Heart right ventricle (tissue), 16 donors: ENCODE data around the gene OGFR. TPM values are rescaled to one million over a fixed set of nuclear protein-coding genes. Genes with fewer than 3 reads are reported as not detected.

ENCODE experiments used
- ATAC-seq, 8 donors: fragments of 200-7000 bp; cut with Tn5 transposase; one replicate each; pipeline ENCODE4 v1.9.1; 2020; ENCODE audit warnings: mild to moderate bottlenecking in 8 of 8, moderate library complexity in 8 of 8, moderate number of reproducible peaks in 1 of 8
- DNase-seq, 2 donors: peaks; one replicate each; pipeline ENCODE4 v3.0.0-alpha.2; 2020
- H3K27ac ChIP-seq, 10 donors: fragments of 200-600 bp; sonication (generic) in 2 of 10; one replicate each; pipeline versions ENCODE4 v1.5.0 to v1.8.0; 2020 to 2022; ENCODE audit warnings: mild to moderate bottlenecking in 3 of 10
- H3K27me3 ChIP-seq, 7 donors: fragments of 200-600 bp; one replicate each; pipeline ENCODE4 v1.8.0; 2021 to 2022; ENCODE audit warnings: mild to moderate bottlenecking in 2 of 7
- H3K36me3 ChIP-seq, 9 donors: fragments of 200-600 bp; sonication (generic) in 1 of 9; one replicate each; pipeline versions ENCODE4 v1.5.0 to v1.8.0; 2020 to 2022; ENCODE audit warnings: mild to moderate bottlenecking in 2 of 9
- H3K4me1 ChIP-seq, 9 donors: fragments of 200-600 bp; sonication (generic) in 1 of 9; one replicate each; pipeline versions ENCODE4 v1.5.0 to v1.8.0; 2020 to 2022; ENCODE audit warnings: mild to moderate bottlenecking in 4 of 9
- H3K4me3 ChIP-seq, 10 donors: fragments of 200-600 bp; sonication (generic) in 2 of 10; one replicate each; pipeline versions ENCODE4 v1.5.0 to v1.8.0; 2020 to 2022; ENCODE audit warnings: mild to moderate bottlenecking in 7 of 10, moderate library complexity in 2 of 10
- H3K9me3 ChIP-seq, 11 donors: fragments of 200-600 bp in 10 of 11; sonication (generic) in 2 of 11; one replicate each; pipeline versions ENCODE4 v1.5.0 to v1.8.0; 2013 to 2022; ENCODE audit warnings: mild to moderate bottlenecking in 2 of 11, control low read depth in 1 of 11, moderate library complexity in 1 of 11
- WGBS, 2 donors: extraction: QIAGEN DNeasy Blood & Tissue Kit; methylation state at CpG; one replicate each; pipeline ENCODE4 v1.1.7; 2013; ENCODE audit warnings: inconsistent platforms in 1 of 2; 5-methylcytosine and 5-hydroxymethylcytosine counted together
- intact Hi-C, 10 donors: fragments of 100-400 bp; cut with DNase I; formaldehyde crosslinking; loops; one replicate each; pipeline versions ENCODE4 v1.11.1 to v1.14.2; 2022
- polyA plus RNA-seq, 2 donors: library from polyadenylated mRNA; stranded (reverse); fragments of 200-250 nt; gene quantifications; one replicate each; pipeline ENCODE4 v1.2.3, GENCODE V29; 2013
- total RNA-seq, 10 donors: library from RNA; stranded (reverse); fragmentation: NEBNext Ultra II Directional in 3 of 10; extraction: Animal tissue kit (Norgen Biotek cat#: 25700) in 3 of 10; gene quantifications; one replicate each; pipeline versions ENCODE4 v1.2.1 to v1.2.4, GENCODE V29; 2021 to 2023
- TF ChIP-seq, protein P1 (sequence below), 9 donors: fragments of 200-600 bp; sonication (generic) in 2 of 9; IDR thresholded peaks; one replicate each; pipeline versions ENCODE4 v1.5.0 to v1.8.0; 2021 to 2022; ENCODE audit warnings: antibody characterized with exemption in 9 of 9, mild to moderate bottlenecking in 5 of 9, moderate library complexity in 1 of 9
- donor health status: Arrhythmogenic right ventricular cardiomyopathy.
- donor health status: ischemic (EF 13 %, LVEDD 7.1; RV severe dilation, severe dysfunction).
- donor health status: healthy with polysubstance abuse.
- donor health status: DM: no; HTN: yes; CAD: no.
- donor health status: DM: no; HTN: no; CAD: no.
- donor health status: ischemic (EF 25% LVEDD 6.9; RV normal size, moderate dysfunction).
- donor health status: ischemic (EF 25% LVEDD 5.7; RV mildly dilated, moderate dysfunction).
- donor health status: healthy.
- donor health status: DM: yes; HTN: yes; CAD: no.
- donor health status: Ischemic cardiomyopathy.
- donor health status: ischemic (EF 35%, LVEDD 5.7; RV mildly dilated, moderate dysfunction).
- donor health status: nonischemic (EF 11% LVEDD 7.7; RV severe dilation, severe dysfunction).
- donor health status: DM: yes; HTN: yes; CAD: no.
- donor health status: PGD.
- donor health status: ischemic (EF 29% LVEDD 5.4; RV normal size, mild dysfunction).
- donor health status: nonischemic (EF 23%, LVEDD 6.1; RV moderate dilation, normal function).

The OGFR gene
- total and polyA plus RNA-seq, 12 donors, result 13.0 to 37.5 (median 17.5) TPM

DNA sequence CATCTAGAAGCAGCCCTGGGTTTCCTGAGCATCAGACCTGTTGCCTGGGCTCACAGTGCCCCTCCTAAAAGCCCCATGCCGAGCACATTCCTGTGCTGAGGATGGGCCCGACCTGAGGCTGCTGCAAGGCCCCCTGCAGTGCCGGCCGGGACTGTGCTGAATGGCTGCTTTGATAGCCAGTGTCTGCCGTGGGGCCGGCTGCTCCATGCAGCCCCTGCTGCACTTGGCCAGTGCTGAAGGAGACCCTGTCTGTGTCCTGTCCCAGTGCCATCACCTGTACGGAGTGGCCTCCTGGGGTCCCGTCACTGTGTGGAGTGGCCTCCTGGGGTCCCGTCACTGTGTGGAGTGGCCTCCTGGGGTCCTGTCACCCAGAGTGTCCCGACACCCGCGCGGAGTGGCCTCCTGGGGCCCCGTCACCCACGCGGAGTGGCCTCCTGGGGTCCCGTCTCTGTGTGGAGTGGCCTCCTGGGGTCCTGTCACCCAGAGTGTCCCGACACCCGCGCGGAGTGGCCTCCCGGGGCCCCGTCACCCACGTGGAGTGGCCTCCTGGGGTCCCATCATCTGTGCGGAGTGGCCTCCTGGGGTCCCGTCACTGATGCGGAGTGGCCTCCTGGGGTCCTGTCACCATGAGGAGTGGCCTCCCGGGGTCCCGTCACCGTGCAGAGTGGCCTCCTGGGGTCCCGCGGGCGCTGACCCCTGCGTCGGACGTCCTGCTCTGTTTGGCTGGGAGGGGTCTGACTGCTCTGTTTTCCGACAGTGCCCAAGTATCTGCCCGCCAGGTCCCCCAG lies 19.2 kb downstream of the OGFR start:
- H3K27me3 ChIP-seq, result peaks cover 0 to 6% (median 0%) of the 10 kb centered on the region in 7 donors
- TF ChIP-seq, protein P1, sequence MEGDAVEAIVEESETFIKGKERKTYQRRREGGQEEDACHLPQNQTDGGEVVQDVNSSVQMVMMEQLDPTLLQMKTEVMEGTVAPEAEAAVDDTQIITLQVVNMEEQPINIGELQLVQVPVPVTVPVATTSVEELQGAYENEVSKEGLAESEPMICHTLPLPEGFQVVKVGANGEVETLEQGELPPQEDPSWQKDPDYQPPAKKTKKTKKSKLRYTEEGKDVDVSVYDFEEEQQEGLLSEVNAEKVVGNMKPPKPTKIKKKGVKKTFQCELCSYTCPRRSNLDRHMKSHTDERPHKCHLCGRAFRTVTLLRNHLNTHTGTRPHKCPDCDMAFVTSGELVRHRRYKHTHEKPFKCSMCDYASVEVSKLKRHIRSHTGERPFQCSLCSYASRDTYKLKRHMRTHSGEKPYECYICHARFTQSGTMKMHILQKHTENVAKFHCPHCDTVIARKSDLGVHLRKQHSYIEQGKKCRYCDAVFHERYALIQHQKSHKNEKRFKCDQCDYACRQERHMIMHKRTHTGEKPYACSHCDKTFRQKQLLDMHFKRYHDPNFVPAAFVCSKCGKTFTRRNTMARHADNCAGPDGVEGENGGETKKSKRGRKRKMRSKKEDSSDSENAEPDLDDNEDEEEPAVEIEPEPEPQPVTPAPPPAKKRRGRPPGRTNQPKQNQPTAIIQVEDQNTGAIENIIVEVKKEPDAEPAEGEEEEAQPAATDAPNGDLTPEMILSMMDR (IDR thresholded peaks at IDR 0.05), result no peak
- no peaks in the 10 kb centered on the region for H3K36me3 ChIP-seq
- no peak overlapping the region for H3K27ac ChIP-seq
- peak overlapping the region in 1 of 10 donors; percentile 46 for H3K4me3 ChIP-seq
- DNase-seq, result peak in 1 of 2 donors; percentile 12
- H3K9me3 ChIP-seq, result no peaks in the 10 kb centered on the region
- WGBS, 2 donors, result 88 to 90% methylated on average over 38 of the region's 38 CpGs
- intact Hi-C loops, result no loop called here
- ATAC-seq, result no peak
- H3K4me1 ChIP-seq, result peaks cover 7 to 28% (median 18%) of the 10 kb centered on the region in 9 donors

DNA sequence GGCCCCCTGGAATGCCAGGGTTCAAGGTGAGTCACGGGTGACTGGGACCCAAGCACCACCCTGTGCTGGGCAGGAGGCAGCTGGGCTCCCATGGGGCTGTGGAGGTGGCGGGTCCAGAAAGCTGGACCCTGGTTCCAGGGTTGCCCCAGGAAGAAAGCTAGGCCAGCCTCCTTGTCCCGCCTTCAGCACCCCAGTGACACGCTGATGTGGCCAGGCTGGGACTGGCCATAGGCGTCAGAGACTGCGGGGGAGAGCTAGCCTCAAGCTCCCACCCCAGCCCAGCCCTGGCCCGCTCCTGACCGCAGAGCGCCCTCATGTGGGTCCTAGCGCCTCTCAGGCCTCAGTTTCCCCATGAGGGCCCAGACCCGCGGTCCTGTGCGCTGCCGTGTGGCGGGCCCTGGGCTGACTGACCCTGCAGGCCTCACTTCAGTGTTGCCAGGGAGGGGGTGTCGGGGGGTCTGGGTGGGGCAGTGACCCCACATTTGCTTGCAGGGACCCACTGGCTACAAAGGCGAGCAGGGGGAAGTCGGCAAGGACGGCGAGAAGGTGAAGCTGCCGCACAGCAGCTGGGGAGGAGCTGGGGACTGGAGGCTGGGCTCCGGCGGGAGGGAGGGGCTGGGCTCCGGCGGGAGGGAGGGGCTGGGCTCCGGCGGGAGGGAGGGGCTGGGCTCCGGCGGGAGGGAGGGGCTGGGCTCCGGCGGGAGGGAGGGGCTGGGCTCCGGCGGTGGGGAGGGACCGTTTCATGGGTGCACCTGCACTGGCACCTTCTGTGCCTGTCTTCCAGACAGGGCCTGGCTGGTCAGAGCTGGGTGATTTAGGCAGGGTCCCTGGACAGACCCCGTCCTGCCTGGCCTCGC lies 20.1 kb downstream of the OGFR start:
- Histone ChIP-seq H3K4me3 (peak overlapping the region in 5 of 10 donors; percentile 5 to 46 (median 35)), H3K27ac (peak overlapping the region in 1 of 10 donors; percentile 52), H3K27me3 (no peaks in the 10 kb centered on the region), H3K36me3 (no peaks in the 10 kb centered on the region), H3K4me1 (peaks cover 0 to 20% (median 11%) of the 10 kb centered on the region in 9 donors), H3K9me3 (no peaks in the 10 kb centered on the region)
- DNase-seq (peak in 1 of 2 donors; percentile 57), ATAC-seq (peak in 5 of 8 donors; percentile 34 to 79 (median 43))
- intact Hi-C loops, result no loop called here
- WGBS, 2 donors, result 31 to 60% methylated on average over 21 to 30 of the region's 36 CpGs
- TF ChIP-seq, protein P1 (IDR thresholded peaks at IDR 0.05), result no peak

DNA sequence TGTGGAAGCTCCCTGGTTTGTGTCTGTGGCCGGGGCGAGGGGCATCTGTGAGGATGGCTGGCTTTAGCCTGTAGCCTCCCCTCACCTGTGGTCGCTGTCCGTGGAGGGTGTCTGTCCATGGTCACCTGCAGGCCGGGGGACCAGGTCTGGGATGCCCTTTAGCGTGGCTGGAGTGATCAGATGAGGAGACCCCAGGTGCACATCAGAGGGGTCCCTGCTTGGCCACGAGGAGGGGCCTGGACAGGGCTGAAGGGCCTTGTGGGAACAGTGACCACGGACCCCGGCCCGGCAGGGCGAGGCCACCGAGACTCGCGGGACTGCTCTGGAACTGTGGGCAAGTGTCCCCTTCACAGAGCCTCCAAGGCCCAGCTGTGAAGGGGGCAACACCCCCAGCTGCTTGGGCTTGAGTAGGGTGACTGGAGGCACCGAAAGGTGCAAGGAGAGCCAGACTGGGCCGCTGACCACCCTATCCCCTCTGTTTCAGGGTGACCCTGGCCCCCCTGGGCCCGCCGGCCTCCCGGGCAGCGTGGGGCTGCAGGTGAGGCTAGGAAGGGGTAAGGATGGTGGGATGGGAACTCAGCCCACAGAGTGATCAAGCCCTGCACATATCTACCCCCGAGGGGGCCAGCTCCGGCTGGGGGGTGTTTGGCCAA lies 20.8 kb downstream of the OGFR start:
- Histone ChIP-seq H3K36me3 (no peaks in the 10 kb centered on the region), H3K4me1 (peaks cover 0 to 13% (median 7%) of the 10 kb centered on the region in 9 donors), H3K9me3 (no peaks in the 10 kb centered on the region), H3K4me3 (peak overlapping the region in 2 of 10 donors; percentile 7 to 42), H3K27me3 (no peaks in the 10 kb centered on the region), H3K27ac (no peak overlapping the region)
- TF ChIP-seq, protein P1 (IDR thresholded peaks at IDR 0.05), result no peak
- peak in 1 of 2 donors; percentile 21 for DNase-seq
- 77 to 81% methylated on average over 22 of the region's 22 CpGs for WGBS, 2 donors
- ATAC-seq, result peak in 2 of 8 donors; percentile 6 to 9
- intact Hi-C loops, result no loop called here
